K562 (cell line): ENCODE data around the gene PSMA5. TPM values are rescaled to one million over a fixed set of nuclear protein-coding genes. Genes with fewer than 3 reads are reported as not detected.
A peak's percentile ranks its signal among the peaks of the same experiment; 100 is the strongest.

Source experiments
- CCAR2 ChIP-seq: fragments of 200-400 bp; formaldehyde crosslinking; IDR thresholded peaks from 2 replicates; pipeline ENCODE4 v1.6.1; 2017; ENCODE audit warnings: mild to moderate bottlenecking, low read depth, low read length
- FOXJ3 ChIP-seq: sonication (generic); formaldehyde crosslinking; IDR thresholded peaks from 2 replicates; pipeline ENCODE4 v1.4.0; 2020; ENCODE audit warnings: mild to moderate bottlenecking, missing genetic modification reagents
- MAFK ChIP-seq: IDR thresholded peaks from 2 replicates; pipeline ENCODE4 v1.6.1; 2011; ENCODE audit warnings: low read length, improper control_type of control experiment
- MEIS2 ChIP-seq: fragments of 450-650 bp; IDR thresholded peaks from 2 replicates; pipeline ENCODE4 v1.6.1; 2014; ENCODE audit warnings: mild to moderate bottlenecking; ENCODE audit not compliant: partially characterized antibody
- SAFB ChIP-seq: fragments of 200-400 bp; formaldehyde crosslinking; IDR thresholded peaks from 2 replicates; pipeline ENCODE4 v1.6.1; 2017; ENCODE audit warnings: low read depth, low read length, borderline replicate concordance
- SREBF1 ChIP-seq: fragments of 150-350 bp; IDR thresholded peaks from 2 replicates; pipeline ENCODE4 v1.6.1; 2014; ENCODE audit warnings: antibody characterized with exemption, low read depth, low read length, borderline replicate concordance
- TARDBP ChIP-seq: fragments of 450-650 bp; IDR thresholded peaks from 2 replicates; pipeline ENCODE4 v1.6.1; 2016
- ZNF75A ChIP-seq: fragments of 450-650 bp; formaldehyde crosslinking; IDR thresholded peaks from 2 replicates; pipeline ENCODE4 v1.4.0; 2020; ENCODE audit warnings: mild to moderate bottlenecking
- polyA plus RNA-seq, 8 experiments: library from polyadenylated mRNA; depleted of rRNA in 4 of 8; stranded (reverse) in 5 of 8; unstranded in 3 of 8; fragments of >200 nt; fragmentation: Nextera tagmentation in 2 of 8; fragmentation: Illumina TruSeq in 1 of 8; extraction: Ambion mirVana in 2 of 8; extraction: Trizol in 1 of 8; gene quantifications; 2 replicates each; pipeline versions ENCODE4 v1.2.1 to v1.2.3, GENCODE V29; 2011 to 2014; ENCODE audit warnings: inconsistent platforms in 1 of 8, missing spikeins in 1 of 8
- total RNA-seq, 7 experiments: library from RNA; depleted of rRNA in 6 of 7; stranded (reverse); fragments of >200 nt in 6 of 7; fragmentation: Illumina TruSeq in 2 of 7; extraction: Trizol in 2 of 7; gene quantifications; 2 replicates each; pipeline versions ENCODE4 v1.2.1 to v1.2.3, GENCODE V29; 2011 to 2021; ENCODE audit warnings: low replicate concordance in 1 of 7
- TF ChIP-seq, protein P1 (sequence below), 2 experiments: fragments of 150-350 bp in 1 of 2; IDR thresholded peaks; 2 replicates each; pipeline ENCODE4 v1.6.1; 2012 to 2016; ENCODE audit warnings: low read depth in 2 of 2, low read length in 2 of 2, mild to moderate bottlenecking in 1 of 2, moderate library complexity in 1 of 2
- TF ChIP-seq, protein P2 (sequence below): sonication (generic); formaldehyde crosslinking; IDR thresholded peaks from 2 replicates; pipeline ENCODE4 v1.8.1; 2023; ENCODE audit warnings: mild to moderate bottlenecking, missing genetic modification reagents
- TF ChIP-seq, protein P3 (sequence below), 2 experiments: fragments of 450-650 bp; formaldehyde crosslinking in 1 of 2; IDR thresholded peaks; 2 replicates each; pipeline versions ENCODE4 v1.4.0 to v1.6.1; 2014 to 2020; ENCODE audit warnings: mild to moderate bottlenecking in 2 of 2, borderline replicate concordance in 1 of 2, low read depth in 1 of 2
- TF ChIP-seq, protein P4 (sequence below): fragments of 450-650 bp; IDR thresholded peaks from 2 replicates; pipeline ENCODE4 v1.6.1; 2016; ENCODE audit warnings: antibody characterized with exemption

Gene PSMA5
- total and polyA plus RNA-seq, 9 of the 15 experiments (the other 6 are each of a cell fraction or from before 2014, with no cell fraction given) = 82.6 to 542 (median 287) TPM

DNA sequence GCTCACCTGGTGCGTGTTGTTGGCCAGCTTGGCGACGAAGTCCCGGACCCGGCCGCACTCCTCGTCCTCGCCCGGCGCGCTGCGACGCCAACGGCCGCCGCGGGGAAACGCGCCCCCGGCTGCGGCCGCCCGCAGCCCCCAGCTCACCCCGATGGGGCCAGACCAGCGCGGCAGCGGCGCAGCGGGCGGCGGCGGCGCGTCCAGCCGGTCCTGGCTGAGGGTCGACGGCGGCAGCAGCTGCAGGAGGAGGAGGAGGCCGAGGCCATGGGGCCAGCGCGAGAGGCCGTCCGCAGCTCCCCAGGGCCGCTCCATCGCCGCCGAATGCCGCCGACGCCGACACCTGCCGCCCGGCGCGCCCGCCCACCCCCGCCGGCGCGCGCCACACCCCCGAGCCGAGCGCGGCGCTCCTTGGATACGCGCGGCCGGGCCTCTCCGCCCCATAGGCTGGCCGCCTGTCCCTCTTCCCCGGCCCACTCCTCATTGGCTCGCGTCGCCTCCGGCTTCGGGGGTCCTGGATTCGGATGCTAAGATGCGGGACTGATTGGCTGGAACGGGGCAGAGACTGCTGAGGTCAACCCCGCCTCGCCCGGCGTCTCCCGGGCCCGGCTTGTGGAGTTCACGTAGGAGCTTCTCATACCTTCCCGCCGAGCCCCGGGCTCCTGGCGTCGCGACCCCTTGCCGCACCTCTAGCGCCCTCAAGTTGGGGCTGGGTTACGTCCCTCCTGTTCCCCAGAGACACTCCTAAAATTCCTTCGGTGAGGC, 28.5 kb downstream of the PSMA5 start, which contains the start of gene SORT1 (continued):
- TF ChIP-seq, protein P1, sequence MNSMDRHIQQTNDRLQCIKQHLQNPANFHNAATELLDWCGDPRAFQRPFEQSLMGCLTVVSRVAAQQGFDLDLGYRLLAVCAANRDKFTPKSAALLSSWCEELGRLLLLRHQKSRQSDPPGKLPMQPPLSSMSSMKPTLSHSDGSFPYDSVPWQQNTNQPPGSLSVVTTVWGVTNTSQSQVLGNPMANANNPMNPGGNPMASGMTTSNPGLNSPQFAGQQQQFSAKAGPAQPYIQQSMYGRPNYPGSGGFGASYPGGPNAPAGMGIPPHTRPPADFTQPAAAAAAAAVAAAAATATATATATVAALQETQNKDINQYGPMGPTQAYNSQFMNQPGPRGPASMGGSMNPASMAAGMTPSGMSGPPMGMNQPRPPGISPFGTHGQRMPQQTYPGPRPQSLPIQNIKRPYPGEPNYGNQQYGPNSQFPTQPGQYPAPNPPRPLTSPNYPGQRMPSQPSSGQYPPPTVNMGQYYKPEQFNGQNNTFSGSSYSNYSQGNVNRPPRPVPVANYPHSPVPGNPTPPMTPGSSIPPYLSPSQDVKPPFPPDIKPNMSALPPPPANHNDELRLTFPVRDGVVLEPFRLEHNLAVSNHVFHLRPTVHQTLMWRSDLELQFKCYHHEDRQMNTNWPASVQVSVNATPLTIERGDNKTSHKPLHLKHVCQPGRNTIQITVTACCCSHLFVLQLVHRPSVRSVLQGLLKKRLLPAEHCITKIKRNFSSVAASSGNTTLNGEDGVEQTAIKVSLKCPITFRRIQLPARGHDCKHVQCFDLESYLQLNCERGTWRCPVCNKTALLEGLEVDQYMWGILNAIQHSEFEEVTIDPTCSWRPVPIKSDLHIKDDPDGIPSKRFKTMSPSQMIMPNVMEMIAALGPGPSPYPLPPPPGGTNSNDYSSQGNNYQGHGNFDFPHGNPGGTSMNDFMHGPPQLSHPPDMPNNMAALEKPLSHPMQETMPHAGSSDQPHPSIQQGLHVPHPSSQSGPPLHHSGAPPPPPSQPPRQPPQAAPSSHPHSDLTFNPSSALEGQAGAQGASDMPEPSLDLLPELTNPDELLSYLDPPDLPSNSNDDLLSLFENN (IDR thresholded peaks at IDR 0.05; ENCODE audit: low read depth in 2 of 2, low read length in 2 of 2) = no peak
- TF ChIP-seq, protein P2, sequence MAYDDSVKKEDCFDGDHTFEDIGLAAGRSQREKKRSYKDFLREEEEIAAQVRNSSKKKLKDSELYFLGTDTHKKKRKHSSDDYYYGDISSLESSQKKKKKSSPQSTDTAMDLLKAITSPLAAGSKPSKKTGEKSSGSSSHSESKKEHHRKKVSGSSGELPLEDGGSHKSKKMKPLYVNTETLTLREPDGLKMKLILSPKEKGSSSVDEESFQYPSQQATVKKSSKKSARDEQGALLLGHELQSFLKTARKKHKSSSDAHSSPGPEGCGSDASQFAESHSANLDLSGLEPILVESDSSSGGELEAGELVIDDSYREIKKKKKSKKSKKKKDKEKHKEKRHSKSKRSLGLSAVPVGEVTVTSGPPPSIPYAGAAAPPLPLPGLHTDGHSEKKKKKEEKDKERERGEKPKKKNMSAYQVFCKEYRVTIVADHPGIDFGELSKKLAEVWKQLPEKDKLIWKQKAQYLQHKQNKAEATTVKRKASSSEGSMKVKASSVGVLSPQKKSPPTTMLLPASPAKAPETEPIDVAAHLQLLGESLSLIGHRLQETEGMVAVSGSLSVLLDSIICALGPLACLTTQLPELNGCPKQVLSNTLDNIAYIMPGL (CRISPR knock-in tag) = no peak
- TF ChIP-seq, protein P3, sequence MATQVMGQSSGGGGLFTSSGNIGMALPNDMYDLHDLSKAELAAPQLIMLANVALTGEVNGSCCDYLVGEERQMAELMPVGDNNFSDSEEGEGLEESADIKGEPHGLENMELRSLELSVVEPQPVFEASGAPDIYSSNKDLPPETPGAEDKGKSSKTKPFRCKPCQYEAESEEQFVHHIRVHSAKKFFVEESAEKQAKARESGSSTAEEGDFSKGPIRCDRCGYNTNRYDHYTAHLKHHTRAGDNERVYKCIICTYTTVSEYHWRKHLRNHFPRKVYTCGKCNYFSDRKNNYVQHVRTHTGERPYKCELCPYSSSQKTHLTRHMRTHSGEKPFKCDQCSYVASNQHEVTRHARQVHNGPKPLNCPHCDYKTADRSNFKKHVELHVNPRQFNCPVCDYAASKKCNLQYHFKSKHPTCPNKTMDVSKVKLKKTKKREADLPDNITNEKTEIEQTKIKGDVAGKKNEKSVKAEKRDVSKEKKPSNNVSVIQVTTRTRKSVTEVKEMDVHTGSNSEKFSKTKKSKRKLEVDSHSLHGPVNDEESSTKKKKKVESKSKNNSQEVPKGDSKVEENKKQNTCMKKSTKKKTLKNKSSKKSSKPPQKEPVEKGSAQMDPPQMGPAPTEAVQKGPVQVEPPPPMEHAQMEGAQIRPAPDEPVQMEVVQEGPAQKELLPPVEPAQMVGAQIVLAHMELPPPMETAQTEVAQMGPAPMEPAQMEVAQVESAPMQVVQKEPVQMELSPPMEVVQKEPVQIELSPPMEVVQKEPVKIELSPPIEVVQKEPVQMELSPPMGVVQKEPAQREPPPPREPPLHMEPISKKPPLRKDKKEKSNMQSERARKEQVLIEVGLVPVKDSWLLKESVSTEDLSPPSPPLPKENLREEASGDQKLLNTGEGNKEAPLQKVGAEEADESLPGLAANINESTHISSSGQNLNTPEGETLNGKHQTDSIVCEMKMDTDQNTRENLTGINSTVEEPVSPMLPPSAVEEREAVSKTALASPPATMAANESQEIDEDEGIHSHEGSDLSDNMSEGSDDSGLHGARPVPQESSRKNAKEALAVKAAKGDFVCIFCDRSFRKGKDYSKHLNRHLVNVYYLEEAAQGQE (IDR thresholded peaks at IDR 0.05; ENCODE audit: borderline replicate concordance) = peak; percentile 68; the same call in 1 of the 2 replicates
- TF ChIP-seq, protein P3 (CRISPR knock-in tag; IDR thresholded peaks at IDR 0.05; ENCODE audit: low read depth) = no peak
- TF ChIP-seq CCAR2 (no peak), ZNF75A (CRISPR knock-in tag) (no peak), SAFB (no peak), MEIS2 (no peak), FOXJ3 (CRISPR knock-in tag) (no peak), TARDBP (no peak), MAFK (no peak), SREBF1 (no peak)
- TF ChIP-seq, protein P4, sequence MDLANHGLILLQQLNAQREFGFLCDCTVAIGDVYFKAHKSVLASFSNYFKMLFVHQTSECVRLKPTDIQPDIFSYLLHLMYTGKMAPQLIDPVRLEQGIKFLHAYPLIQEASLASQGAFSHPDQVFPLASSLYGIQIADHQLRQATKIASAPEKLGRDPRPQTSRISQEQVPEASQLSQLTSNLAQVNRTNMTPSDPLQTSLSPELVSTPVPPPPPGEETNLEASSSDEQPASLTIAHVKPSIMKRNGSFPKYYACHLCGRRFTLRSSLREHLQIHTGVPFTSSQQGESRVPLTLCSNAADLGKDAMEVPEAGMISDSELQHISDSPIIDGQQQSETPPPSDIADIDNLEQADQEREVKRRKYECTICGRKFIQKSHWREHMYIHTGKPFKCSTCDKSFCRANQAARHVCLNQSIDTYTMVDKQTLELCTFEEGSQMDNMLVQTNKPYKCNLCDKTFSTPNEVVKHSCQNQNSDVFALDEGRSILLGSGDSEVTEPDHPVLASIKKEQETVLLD = no peak
